Skeletal muscle tissue (tissue), 4 donors: ENCODE measurements around the gene TMEM131L. TPM values are rescaled to one million over a fixed set of nuclear protein-coding genes. Genes with fewer than 3 reads are reported as not detected.
"Not testable (repeated sequence)": the region's sequence is repeated elsewhere in the genome, so short reads cannot be mapped to it uniquely, and the experiment has no call there.

Source experiments
- H3K27ac ChIP-seq: one replicate; pipeline ENCODE4 v1.7.0; 2013; ENCODE audit warnings: mild to moderate bottlenecking, low read depth, low read length, inconsistent platforms
- H3K27me3 ChIP-seq, 3 donors: one replicate each; pipeline ENCODE4 v1.7.0; 2013; ENCODE audit warnings: low read length in 3 of 3; ENCODE audit not compliant: control insufficient read depth in 3 of 3, insufficient read depth in 3 of 3
- H3K36me3 ChIP-seq, 3 donors: one replicate each; pipeline ENCODE4 v1.7.0; 2013; ENCODE audit warnings: low read length in 3 of 3; ENCODE audit not compliant: control insufficient read depth in 3 of 3, insufficient read depth in 3 of 3
- H3K4me1 ChIP-seq, 3 donors: one replicate each; pipeline ENCODE4 v1.7.0; 2013; ENCODE audit warnings: low read length in 3 of 3, mild to moderate bottlenecking in 3 of 3; ENCODE audit not compliant: control insufficient read depth in 3 of 3, insufficient read depth in 3 of 3
- H3K4me3 ChIP-seq, 3 donors: one replicate each; pipeline ENCODE4 v1.7.0; 2013; ENCODE audit warnings: low read length in 3 of 3
- H3K9ac ChIP-seq, 3 donors: one replicate each; pipeline ENCODE4 v1.7.0; 2013; ENCODE audit warnings: low read length in 3 of 3, mild to moderate bottlenecking in 3 of 3, moderate library complexity in 2 of 3, low read depth in 1 of 3
- H3K9me3 ChIP-seq, 3 donors: one replicate each; pipeline ENCODE4 v1.7.0; 2013; ENCODE audit warnings: low read length in 3 of 3; ENCODE audit not compliant: control insufficient read depth in 3 of 3
- total RNA-seq: library from RNA; depleted of rRNA; stranded (reverse); fragments of >200 nt; gene quantifications from one replicate; pipeline ENCODE4 v1.2.3, GENCODE V29; 2014
- donor health status: Osteomylitis.

Gene TMEM131L
- total RNA-seq, 1 donor from 2014 or later: 69.4 TPM

DNA sequence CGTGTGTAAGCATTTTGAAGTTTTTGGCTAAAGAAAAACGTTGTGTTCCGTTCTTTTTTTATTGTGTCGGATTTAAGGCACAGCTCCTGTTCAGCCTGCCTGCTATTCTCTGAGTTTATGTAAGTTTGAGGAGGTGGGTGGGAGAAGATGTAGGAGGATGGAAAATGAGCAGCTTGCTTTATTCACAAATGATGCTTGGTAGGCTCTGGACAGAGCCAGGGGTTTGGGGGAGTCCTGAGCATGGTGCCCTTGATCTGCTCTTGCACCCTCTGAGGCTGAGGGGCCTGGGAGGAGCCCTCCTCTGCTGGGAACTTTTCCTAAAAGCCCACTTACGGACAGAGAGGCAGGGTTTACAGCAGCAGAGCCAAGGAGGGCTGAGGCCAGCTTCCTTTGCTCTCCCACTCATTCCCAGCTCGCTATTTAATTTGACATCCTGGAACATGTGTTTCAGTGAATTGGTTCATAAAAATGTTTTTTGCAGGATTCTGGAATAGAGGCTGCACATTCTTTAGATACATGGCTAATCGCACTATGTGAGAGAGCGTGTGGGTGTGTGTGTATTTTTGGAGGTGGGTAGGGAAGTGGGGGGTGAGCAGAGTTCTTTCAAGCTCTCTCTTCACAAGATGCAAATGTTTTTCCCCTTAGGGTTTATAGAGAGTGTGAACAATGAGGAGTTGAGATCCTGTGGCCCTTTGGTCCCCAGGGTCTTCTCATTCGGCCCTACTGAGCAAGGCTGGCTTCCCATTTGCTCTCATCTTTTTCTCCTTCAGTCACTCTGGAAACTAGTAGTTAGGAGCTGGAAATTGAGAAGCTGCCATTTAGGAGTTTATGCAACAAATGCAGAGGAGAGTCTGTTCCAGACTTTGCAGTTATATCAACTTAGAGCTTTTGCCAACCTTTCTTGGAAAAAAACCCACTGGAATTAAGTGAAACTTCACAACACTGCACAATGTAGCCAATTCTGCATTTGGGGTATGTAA is 32.1 kb downstream of the TMEM131L start:
- no peaks in the 10 kb centered on the region for H3K9me3 ChIP-seq
- H3K4me1 ChIP-seq: peaks cover 23 to 51% (median 41%) of the 10 kb centered on the region in 3 donors
- no peaks in the 10 kb centered on the region for H3K36me3 ChIP-seq
- peak overlapping the region in 2 of 3 donors; percentile 15 to 19 for H3K4me3 ChIP-seq
- H3K27ac ChIP-seq: peak overlapping the region; percentile 32
- no peaks in the 10 kb centered on the region for H3K27me3 ChIP-seq
- H3K9ac ChIP-seq: peak overlapping the region in 2 of 3 donors; percentile 36 to 58

DNA sequence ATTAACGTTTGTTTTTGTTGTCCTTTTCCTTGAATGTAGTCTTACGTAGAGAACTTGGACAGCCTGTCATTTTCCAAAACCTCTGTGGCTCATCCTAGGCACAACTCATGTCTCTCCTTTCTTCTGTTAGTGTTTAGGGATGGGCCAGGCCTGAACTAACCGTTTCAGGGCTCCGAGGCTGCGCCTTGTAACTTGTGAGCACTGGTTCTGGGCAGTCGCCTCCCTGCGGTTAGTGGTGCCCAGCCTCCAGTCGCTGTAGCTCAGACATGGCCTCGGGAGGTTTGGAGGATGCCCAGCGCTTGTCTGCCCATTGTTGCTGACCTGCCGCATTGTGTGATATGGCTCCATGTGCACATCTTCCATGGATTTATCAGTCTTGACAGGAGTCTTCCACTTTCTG is 32.8 kb downstream of the TMEM131L start:
- no peak overlapping the region for H3K9ac ChIP-seq
- H3K27ac ChIP-seq: peak overlapping the region; percentile 32
- no peak overlapping the region for H3K4me3 ChIP-seq
- no peaks in the 10 kb centered on the region for H3K27me3 ChIP-seq
- no peaks in the 10 kb centered on the region for H3K9me3 ChIP-seq
- no peaks in the 10 kb centered on the region for H3K36me3 ChIP-seq
- H3K4me1 ChIP-seq: peaks cover 23 to 44% (median 36%) of the 10 kb centered on the region in 3 donors

DNA sequence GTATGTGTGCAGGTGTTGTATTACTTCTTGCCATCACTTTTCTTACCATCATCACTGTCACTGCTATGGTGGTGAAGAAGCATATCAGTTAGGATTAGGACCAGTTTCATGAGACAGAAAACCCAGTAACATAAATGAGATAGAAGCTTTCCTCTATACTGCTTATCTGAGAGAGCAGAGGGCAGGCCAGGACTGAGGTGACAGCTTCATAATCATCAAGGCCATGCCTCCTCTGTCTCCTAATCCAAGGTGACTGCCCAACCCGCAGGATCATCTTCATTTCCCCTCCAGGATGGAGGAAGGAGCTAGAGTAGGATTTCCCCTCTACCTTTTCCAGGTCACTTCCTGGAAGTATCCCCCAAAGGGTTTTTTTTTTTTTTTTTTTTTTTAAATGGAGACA is 35.4 kb downstream of the TMEM131L start:
- no peak overlapping the region for H3K27ac ChIP-seq
- no peak overlapping the region for H3K4me3 ChIP-seq
- no peaks in the 10 kb centered on the region for H3K27me3 ChIP-seq
- peaks cover 20 to 34% (median 29%) of the 10 kb centered on the region in 3 donors for H3K4me1 ChIP-seq
- no peak overlapping the region for H3K9ac ChIP-seq
- H3K9me3 ChIP-seq: no peaks in the 10 kb centered on the region
- no peaks in the 10 kb centered on the region for H3K36me3 ChIP-seq

DNA sequence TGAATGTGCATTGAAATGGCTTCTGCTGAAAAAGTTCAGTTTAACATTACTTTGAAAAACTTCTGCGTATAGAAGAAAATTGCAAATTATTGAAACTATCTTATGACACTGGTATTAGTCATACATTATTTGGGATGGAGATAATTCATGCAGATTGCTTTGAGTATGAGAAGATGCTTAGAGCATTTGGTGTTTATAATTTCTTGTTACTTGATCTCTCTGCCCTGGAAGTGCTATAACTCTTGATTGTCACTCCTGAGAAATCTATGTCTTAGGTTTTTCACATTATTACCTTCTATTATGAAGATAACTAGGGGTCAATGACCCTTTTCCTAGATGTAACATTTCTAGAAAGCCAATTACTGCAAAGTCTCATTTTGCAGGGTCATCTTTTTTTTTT is 36.4 kb downstream of the TMEM131L start:
- no peak overlapping the region for H3K9ac ChIP-seq
- peaks cover 29 to 32% (median 31%) of the 10 kb centered on the region in 3 donors for H3K4me1 ChIP-seq
- H3K27ac ChIP-seq: peak overlapping the region; percentile 9
- no peak overlapping the region for H3K4me3 ChIP-seq
- H3K36me3 ChIP-seq: no peaks in the 10 kb centered on the region
- no peaks in the 10 kb centered on the region for H3K9me3 ChIP-seq
- H3K27me3 ChIP-seq: no peaks in the 10 kb centered on the region

DNA sequence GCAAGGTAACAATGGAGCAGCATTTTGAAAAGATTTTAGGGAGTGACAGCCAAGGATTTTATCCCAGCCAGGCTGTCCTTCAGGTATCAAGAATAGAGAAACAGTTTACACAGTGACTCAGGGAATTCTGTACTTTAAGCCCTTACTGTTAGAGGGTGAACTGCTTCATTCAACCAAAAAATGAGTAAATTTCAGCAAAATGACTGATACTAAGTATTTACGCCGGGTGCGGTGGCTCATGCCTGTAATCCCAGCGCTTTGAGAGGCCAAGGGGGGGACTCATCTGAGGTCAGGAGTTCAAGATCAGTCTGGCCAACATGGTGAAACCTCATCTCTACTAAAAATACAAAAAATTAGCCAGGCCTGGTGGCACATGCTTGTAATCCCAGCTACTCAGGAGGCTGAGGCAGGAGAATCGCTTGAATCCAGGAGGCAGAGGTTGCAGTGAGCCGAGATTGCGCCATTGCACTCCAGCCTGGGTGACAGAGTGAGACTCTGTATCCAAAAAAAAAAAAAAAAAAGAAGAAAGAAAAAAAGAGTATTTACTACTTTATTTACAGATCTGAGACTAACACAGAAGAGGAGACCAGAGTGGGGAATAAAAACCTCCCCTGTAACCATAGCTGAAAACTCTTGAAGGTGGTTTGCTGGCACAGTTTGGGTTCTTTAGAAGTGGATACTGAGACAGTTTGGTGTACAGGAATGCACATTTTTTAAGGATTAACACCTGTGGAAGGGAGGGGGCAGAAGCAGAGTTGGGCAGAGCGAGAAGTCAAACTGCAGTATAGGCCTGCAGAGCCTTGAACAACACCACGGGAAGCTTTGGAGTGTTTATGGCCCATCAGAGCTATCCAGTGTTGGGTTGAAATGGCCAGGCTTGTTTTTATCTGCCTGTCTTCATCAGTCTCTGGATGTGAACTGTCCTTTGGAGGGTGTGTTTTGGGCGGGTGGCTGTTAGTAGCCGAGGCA is 40.5 kb downstream of the TMEM131L start:
- H3K4me3 ChIP-seq: no peak overlapping the region
- peak overlapping the region; percentile 25 for H3K27ac ChIP-seq
- H3K36me3 ChIP-seq: no peaks in the 10 kb centered on the region
- no peaks in the 10 kb centered on the region for H3K27me3 ChIP-seq
- H3K9ac ChIP-seq: peak overlapping the region in 1 of 3 donors; percentile 26
- H3K9me3 ChIP-seq: no peaks in the 10 kb centered on the region
- H3K4me1 ChIP-seq: peaks cover 23 to 29% (median 24%) of the 10 kb centered on the region in 3 donors

DNA sequence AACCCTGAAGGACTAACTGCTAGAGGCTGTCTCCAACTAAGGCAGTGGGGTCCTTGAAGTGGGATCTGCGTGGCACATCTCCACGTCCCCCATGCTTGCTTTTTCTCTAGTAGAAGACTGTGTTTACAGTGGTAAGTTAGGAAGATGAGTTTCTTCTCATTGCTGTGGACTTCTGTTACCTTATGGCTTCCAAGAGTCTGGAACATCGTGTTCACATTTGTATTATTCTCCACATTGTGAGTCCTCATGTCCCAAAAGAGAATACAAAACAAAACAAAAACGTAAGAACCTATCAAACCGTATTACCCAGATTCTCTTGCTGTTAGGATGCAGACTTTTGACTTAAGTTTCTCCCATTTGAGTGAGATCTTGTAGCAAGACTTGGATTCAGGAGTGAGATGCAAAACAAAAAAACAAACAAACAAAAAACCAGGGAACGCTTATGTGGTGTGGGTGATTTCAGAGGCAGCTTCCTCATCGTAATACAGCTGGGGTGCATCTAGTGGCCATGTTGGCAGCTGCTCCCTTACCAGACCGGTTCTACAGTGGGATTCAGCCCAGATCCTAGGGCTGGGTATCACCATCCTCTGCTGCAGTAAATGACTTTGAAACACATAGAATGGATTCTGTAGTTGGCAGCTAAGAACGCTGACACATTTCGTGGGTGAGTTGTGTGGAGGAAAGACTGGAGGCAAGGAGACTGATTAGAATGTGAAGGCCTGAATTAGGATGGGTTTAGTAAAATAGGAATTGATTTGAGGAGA is 41.3 kb downstream of the TMEM131L start:
- H3K4me1 ChIP-seq: peaks cover 20 to 24% (median 21%) of the 10 kb centered on the region in 3 donors
- H3K27ac ChIP-seq: peak overlapping the region; percentile 25
- H3K27me3 ChIP-seq: no peaks in the 10 kb centered on the region

DNA sequence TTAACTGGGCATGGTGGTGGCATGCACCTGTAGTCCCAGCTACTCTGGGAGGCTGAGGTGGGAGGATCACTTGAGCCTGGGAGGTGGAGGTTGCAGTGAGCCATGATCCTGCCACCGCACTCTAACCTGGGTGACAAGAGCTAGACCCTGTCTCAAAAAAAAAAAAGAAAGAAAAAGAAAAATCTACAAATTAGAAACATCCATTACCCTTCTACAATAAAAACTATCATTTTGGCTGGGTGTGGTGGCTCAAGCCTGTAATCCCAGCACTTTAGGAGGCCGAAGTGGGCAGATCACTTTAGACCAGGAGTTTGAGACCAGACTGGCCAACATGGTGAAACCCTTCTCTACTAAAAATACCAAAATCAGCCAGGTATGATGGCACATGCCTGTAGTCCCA is 43.1 kb downstream of the TMEM131L start:
- peaks cover 20 to 38% (median 32%) of the 10 kb centered on the region in 3 donors for H3K4me1 ChIP-seq
- H3K27ac ChIP-seq: not testable (repeated sequence)

More for the DNA sequence above, 41.3 kb downstream of the TMEM131L start:
- Histone ChIP-seq H3K4me3 (no peak overlapping the region), H3K9ac (peak overlapping the region in 1 of 3 donors; percentile 26), H3K36me3 (no peaks in the 10 kb centered on the region), H3K9me3 (no peaks in the 10 kb centered on the region)

DNA sequence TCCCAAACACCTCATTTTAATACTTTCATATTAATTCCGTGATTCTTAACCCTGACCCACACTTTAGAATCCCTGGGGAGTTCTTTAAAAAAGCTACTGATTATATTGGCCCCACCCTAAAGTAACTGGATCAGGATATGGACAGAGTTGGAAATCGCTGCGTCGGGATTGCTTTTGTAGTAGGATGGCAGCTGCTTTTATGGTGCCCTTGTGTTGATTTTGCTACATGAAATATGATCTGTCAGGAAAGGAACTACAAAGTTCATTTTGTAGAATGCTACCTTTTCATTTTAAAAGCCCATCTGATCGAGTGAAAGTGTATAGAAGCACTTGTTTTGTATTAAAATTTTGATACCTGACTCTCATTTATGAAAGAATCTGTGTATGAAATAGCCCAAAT is 43.6 kb downstream of the TMEM131L start:
- no peaks in the 10 kb centered on the region for H3K9me3 ChIP-seq
- peaks cover 20 to 38% (median 34%) of the 10 kb centered on the region in 3 donors for H3K4me1 ChIP-seq
- H3K36me3 ChIP-seq: no peaks in the 10 kb centered on the region
- no peak overlapping the region for H3K4me3 ChIP-seq
- H3K27ac ChIP-seq: no peak overlapping the region
- no peak overlapping the region for H3K9ac ChIP-seq
- no peaks in the 10 kb centered on the region for H3K27me3 ChIP-seq

More for the DNA sequence above, 43.1 kb downstream of the TMEM131L start:
- not testable (repeated sequence) for H3K9me3 ChIP-seq, H3K9ac ChIP-seq, H3K27me3 ChIP-seq, H3K4me3 ChIP-seq, H3K36me3 ChIP-seq

DNA sequence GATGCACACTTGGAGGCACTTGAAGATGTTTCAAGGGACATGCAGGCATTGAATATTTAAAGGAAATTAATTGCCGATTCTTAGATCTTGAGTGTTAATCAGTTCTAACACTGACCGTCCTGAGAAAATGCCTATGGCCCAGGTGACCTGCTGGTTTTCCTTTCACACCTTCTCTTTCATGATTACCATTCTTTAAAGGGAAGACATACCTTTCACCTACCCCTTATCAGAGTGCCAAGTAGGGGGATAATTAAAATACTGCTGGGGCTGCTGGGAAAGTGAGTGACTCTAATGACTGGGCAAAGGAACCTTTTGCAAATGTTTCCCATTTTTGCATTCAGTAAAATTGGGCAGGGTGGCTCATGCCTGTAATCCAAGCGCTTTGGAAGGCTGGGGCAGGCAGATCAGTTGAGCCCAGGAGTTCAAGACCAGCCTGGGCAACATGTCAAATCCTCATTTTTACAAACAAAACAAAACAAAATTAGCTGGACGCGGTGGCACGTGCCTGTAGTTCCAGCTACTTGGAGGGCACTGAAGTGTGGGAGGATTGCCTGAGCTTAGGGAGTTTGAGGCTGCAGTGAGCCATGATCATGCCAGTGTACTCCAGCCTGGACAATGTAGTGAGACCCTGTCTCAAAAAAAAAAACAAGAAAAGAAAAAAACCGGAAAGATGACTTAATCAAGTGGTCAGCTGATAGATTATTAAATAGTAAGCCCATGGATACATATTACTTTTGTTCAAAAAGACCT is 44.3 kb downstream of the TMEM131L start:
- Histone ChIP-seq H3K9me3 (no peaks in the 10 kb centered on the region), H3K9ac (no peak overlapping the region), H3K4me3 (no peak overlapping the region), H3K27me3 (no peaks in the 10 kb centered on the region), H3K4me1 (peaks cover 18 to 37% (median 34%) of the 10 kb centered on the region in 3 donors), H3K36me3 (no peaks in the 10 kb centered on the region), H3K27ac (no peak overlapping the region)
